ENCODE results near the gene PGK1.
A peak's percentile ranks its signal among the peaks of the same experiment; 100 is the strongest.
"Not testable (repeated sequence)": the region's sequence is repeated elsewhere in the genome, so short reads cannot be mapped to it uniquely, and the experiment has no call there.

The PGK1 gene

DNA sequence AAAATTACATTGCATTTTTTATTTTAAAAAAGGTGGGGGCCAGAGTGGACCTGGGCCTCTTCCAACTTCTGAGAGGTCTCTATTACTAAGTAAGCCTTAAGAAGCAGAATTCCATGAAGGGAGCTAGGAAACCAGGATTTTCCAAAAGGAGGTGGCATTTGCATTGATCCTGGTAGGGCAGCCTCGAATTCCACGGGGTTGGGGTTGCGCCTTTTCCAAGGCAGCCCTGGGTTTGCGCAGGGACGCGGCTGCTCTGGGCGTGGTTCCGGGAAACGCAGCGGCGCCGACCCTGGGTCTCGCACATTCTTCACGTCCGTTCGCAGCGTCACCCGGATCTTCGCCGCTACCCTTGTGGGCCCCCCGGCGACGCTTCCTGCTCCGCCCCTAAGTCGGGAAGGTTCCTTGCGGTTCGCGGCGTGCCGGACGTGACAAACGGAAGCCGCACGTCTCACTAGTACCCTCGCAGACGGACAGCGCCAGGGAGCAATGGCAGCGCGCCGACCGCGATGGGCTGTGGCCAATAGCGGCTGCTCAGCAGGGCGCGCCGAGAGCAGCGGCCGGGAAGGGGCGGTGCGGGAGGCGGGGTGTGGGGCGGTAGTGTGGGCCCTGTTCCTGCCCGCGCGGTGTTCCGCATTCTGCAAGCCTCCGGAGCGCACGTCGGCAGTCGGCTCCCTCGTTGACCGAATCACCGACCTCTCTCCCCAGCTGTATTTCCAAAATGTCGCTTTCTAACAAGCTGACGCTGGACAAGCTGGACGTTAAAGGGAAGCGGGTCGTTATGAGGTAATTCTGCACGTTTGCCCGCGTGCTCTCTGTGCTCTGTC lies at the start of gene PGK1:
PGK1 (plus strand) TSS at position 626 of the 824 bp plus-strand sequence; CDS start at position 719, 93 bp downstream.
- DNase-seq: peak; percentile 91

- no peak for DNase-seq
These were observed 40.4 kb upstream of the PGK1 start for GRCh38 chrX:78063687-78064086.

DNA sequence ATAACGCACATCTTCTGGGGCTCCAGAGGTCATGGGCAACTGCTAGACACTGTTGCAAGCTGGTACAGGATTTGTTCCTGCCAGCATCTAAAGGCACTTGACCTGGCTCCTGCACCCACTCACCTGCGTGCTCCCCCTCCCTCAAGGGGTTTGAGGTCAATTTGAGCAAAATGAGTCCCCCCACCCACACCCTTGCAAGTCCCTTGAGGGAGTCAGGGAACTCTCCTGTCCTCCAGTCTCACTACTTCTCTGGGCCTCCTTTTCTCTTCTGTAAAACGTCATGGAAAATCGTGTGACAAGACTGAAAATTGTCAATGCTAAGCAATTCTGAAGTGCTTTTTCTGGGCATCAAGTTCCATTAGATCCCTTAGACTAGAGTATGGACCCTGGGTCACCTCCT lies 39.9 kb upstream of the PGK1 start:
- no peak for DNase-seq

DNA sequence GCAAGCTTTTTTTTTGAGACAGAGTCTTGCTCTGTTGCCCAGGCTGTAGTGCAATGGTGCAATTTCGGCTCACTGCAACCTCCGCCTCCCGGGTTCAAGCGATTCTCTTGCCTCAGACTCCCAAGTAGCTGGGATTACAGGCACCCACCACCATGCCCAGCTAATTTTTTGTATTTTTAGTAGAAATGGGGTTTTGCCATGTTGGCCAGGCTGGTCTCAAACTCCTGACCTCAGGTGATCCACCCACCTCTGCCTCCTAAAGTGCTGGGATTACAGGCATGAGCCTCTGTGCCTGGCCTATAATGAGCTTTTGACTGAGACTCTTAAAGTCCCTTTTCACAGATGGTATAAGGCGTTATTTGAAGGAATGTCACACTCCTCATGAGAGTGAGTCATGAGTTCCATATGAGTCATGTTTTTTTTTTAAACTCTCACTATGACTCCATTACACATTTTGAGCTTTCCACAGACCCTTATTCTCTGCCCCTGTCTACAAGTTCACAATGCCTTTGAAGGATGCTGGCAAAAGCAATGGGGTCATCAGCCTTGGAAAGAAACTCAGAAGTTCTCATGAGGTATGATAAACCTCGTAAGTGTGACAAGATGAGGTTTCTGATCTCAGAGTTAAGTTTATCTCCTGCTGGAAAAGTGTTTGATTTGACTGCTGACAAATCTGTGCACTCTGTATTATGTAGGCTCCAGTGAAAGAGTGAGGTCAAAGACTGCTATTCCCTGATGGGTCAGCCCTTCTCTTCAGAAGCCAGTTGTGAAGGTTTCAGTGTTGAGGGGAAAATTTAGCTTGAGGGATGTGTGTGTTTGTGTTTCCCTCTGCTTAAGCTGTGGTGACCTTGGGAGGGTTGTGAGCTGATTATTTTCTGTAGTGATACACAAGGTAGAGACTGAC lies 39.1 kb upstream of the PGK1 start:
- not testable (repeated sequence) for DNase-seq

- no peak for DNase-seq
These were observed 37.9 kb upstream of the PGK1 start for GRCh38 chrX:78066110-78066509.

GRCh38 chrX:78071331-78071730 lies 32.7 kb upstream of the PGK1 start:
- no peak for DNase-seq

GRCh38 chrX:78073147-78074077 lies 30.6 kb upstream of the PGK1 start:
- DNase-seq: not testable (repeated sequence)

- no peak for DNase-seq
These were observed 30.0 kb upstream of the PGK1 start for GRCh38 chrX:78074088-78074487.

DNA sequence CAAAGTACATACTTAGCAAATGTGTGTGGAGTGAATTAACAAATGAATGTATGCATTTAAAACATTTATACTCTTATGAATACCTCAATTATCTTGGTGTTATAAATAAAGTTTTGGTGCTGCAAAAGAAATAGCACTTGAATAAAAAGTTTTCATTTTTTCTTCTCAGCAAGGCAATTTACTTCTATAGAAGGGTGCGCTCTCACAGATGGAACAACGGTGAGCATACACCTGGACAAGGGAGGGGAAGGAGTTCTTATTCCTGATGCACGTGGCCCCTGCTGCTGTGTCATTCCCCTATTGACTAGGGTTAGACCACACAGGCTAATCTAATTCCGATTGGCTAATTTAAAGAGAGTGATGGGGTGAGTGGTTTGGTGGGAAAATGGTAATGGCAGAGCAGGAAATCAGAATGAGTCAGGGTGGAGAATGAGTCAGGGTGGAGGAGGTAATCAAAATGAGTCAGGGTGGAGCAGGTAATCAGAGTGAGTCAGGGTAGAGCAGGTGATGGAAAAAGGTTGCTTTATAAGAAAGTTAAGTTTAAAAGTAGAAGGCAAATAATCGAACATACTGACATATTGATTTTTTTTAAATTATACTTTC lies 28.2 kb upstream of the PGK1 start:
- no peak for DNase-seq

- not testable (repeated sequence) for DNase-seq
These were observed 22.6 kb upstream of the PGK1 start for GRCh38 chrX:78081413-78081812.

GRCh38 chrX:78092296-78092695 lies 11.8 kb upstream of the PGK1 start:
- no peak for DNase-seq

DNA sequence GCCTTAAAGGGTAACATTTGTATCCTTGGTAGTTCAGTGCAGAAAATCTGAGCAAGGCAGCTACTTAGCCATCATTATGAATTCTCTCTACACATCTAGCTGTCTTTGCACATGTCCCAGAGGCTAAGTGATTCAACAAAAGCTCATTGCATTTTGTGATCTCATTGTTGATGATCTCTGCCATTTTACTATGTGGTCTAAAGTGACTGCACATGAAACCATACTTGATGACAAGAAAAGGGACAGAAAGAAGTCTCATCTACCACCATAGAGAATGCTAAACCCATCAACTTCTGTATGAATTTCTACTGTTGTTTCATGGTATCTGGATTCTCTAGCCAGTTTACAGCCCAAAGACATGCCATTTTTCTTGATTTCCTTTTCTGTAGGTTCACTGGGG lies 5.9 kb upstream of the PGK1 start:
- no peak for DNase-seq

- no peak for DNase-seq
These were observed 2.0 kb upstream of the PGK1 start for GRCh38 chrX:78102091-78102490.

DNA sequence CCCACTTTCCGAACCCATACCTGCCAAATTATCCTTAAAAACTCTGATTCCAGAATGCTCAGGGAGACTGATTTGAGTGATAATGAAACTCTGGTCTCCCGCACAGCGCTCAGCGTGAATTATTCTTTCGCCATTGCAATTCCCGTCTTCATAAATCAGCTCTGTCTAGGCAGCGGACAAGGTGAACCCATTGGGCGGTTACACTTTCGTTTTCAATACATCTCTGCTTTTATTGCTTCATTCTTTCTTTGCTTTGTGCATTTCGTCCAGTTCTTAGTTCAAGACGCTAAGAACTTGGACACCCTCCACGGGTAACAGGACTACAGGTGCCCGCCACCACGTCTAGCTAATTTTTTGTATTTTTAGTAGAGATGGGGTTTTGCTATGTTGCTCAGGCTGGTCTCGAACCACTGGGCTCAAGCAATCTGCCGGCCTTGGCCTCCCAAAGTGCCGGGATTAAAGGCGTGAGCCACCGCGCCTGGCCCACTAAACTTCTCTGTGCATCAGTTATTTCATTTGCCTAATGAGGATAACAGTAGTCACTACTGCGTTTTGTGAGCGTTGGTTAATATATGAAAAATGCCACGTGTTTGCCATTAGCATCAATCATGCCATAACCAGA lies 936 bp upstream of the PGK1 start:
- DNase-seq: no peak

- no peak for DNase-seq
These were observed 564 bp downstream of the PGK1 start for GRCh38 chrX:78104447-78105176.

DNA sequence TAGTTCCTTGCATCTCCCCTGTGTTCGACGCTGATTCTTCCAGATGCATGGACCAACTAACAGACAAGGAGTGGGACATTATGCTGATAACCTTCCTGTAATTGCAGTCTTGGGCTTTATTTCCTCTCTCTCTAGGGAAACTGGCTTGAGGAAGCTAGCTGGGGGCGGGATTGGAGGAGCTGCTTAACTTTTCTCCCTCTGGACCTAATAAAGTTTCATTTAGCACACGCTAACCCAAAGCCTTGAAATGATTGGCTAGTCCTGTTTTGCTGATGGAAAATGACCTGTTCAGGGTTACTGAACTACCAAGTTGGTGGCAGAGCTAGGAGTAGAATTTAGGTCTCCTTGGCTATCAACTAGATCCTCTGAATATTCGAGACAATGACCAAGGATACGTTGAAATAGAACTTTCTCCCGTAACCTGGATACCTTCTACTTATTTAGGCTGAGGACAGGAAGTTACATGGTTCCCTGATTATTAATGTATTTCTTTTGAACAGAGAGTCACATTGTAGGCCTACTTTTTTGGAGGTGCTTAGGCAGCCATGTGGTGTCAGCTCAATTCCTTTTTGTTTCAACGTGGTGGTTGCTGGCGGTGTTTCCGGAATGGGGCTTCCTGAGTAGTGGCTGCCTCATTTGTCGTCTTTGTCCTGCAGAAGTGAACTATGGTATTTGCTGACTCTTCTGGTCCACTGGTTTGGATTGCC lies 2.0 kb downstream of the PGK1 start:
- no peak for DNase-seq

DNA sequence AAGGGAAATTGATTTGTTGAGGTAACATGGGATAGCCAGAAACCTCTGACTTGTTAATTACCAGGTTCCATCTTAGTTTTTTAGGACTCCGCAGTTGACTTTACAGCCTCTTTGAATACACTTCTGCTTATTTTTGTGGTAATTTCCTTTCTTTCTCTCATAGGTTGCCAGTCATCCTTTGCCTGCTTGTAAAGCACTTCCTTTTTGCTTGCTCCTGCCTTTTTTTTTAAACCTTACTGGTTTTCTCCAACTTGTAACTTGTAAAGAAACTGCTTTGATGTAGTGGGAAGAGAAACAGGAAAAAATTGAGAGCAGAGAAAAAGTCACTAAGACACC lies 2.6 kb downstream of the PGK1 start:
- no peak for DNase-seq

DNA sequence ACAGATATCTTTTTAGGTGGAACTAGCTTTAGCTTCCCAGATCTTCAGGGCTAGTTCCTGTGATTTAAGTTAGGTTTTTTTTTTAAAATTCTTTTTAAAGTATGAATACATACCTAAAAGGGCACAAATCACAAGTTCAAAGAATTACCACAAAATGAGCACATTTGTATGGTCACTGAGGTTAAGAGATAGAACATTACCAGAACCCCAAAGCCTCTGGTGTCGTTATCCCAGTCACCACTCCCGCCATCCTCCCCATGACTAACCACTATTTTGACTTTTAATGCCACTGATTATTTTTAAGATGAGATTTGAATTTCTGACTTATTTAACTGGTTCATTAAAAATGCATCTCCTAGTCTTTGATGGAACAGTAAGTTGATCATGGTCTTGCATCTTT lies 5.4 kb downstream of the PGK1 start:
- DNase-seq: no peak

DNA sequence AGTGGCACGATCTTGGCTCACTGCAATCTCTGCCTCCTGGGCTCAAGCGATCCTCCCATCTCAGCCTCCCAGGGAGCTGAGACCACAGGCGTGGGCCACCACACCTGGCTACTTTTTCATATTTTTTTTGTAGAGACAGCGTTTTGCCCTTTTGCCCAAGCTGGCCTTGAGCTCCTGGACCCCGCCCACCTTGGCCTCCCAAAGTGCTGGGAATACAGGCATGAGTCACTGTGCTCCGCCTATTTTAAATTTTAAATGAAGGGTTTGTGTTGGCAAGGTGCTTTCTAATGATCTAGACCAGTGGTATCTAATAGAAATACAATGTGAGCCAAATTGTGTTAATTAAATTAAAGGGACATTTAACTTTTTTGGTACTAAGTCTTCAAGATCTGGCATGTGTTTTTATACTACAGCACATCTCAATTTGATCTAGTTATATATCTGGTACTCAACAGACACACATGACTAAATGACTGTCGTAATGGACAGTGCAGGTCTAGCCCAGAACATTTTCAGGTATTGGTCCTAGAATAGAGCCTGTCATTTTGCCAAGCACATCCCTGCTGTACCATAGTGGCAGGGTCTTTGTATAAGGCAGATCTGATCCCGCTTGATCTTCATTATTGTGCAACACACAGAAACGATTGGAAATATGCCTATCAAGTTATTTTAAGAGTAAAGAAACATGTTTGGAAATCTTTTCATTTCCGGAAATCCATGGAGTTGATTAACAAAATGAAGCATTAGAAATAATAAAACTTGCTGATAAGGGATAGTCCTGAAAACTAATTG lies 7.3 kb downstream of the PGK1 start:
- DNase-seq: no peak

GRCh38 chrX:78116365-78116764 lies 12.3 kb downstream of the PGK1 start:
- no peak for DNase-seq
